Testis (tissue), 3 donors: ENCODE data around the gene RPS6KA3. TPM values are rescaled to one million over a fixed set of nuclear protein-coding genes. Genes with fewer than 3 reads are reported as not detected.
"Not testable (repeated sequence)": the region's sequence is repeated elsewhere in the genome, so short reads cannot be mapped to it uniquely, and the experiment has no call there.

Source experiments
- DNase-seq: peaks from one replicate; pipeline ENCODE4 v3.0.0-alpha.2; 2019
- H3K27ac ChIP-seq, 2 donors: fragments of 200-600 bp; sonication (generic); one replicate each; pipeline ENCODE4 v1.5.1; 2019
- H3K27me3 ChIP-seq: fragments of 200-600 bp; sonication (generic); one replicate; pipeline ENCODE4 v1.5.1; 2019
- H3K36me3 ChIP-seq: fragments of 200-600 bp; sonication (generic); one replicate; pipeline ENCODE4 v1.5.1; 2017; ENCODE audit warnings: low read depth; ENCODE audit errors: missing control alignments
- H3K4me1 ChIP-seq: fragments of 200-600 bp; sonication (generic); one replicate; pipeline ENCODE4 v1.5.1; 2019
- H3K4me3 ChIP-seq, 2 donors: fragments of 200-600 bp; sonication (generic); one replicate each; pipeline ENCODE4 v1.5.1; 2017 to 2019
- H3K9me3 ChIP-seq: fragments of 200-600 bp; sonication (generic); one replicate; pipeline ENCODE4 v1.5.1; 2017
- POLR2A ChIP-seq: fragments of 450-650 bp; IDR thresholded peaks from one replicate; pipeline ENCODE4 v1.6.1; 2017; ENCODE audit warnings: antibody characterized with exemption, mild to moderate bottlenecking, moderate library complexity
- WGBS, 2 donors: methylation state at CpG; one replicate each; pipeline ENCODE4 v1.1.5; 2018; 5-methylcytosine and 5-hydroxymethylcytosine counted together
- intact Hi-C: fragments of 100-400 bp; cut with DNase I; formaldehyde crosslinking; loops from one replicate; pipeline ENCODE4 v1.15.1; 2023; ENCODE audit warnings: low total_unique reads
- polyA plus RNA-seq: library from polyadenylated mRNA; stranded (reverse); fragments of 350-450 nt; fragmentation: Illumina TruSeq; extraction: RNeasy Lipid Tissue Mini Kit (QIAGEN cat#74804); gene quantifications from one replicate; pipeline ENCODE4 v1.2.3, GENCODE V29; 2014; ENCODE audit warnings: low read depth, low replicate concordance; ENCODE audit not compliant: insufficient read depth
- total RNA-seq, 2 donors: library from RNA; depleted of rRNA; stranded (reverse); fragments of >200 nt; gene quantifications; one replicate each; pipeline ENCODE4 v1.2.3, GENCODE V29; 2016
- TF ChIP-seq, protein P1 (sequence below), 3 experiments: fragments of 450-650 bp in 2 of 3; fragments of 200-600 bp in 1 of 3; sonication (generic) in 1 of 3; IDR thresholded peaks; one replicate each; pipeline ENCODE4 v1.5.1; 2016 to 2019; ENCODE audit warnings: antibody characterized with exemption in 3 of 3, mild to moderate bottlenecking in 2 of 3, moderate library complexity in 1 of 3

The RPS6KA3 gene
- total and polyA plus RNA-seq, 3 donors from 2014 or later, result 8.5 to 12.6 (median 12.5) TPM

DNA sequence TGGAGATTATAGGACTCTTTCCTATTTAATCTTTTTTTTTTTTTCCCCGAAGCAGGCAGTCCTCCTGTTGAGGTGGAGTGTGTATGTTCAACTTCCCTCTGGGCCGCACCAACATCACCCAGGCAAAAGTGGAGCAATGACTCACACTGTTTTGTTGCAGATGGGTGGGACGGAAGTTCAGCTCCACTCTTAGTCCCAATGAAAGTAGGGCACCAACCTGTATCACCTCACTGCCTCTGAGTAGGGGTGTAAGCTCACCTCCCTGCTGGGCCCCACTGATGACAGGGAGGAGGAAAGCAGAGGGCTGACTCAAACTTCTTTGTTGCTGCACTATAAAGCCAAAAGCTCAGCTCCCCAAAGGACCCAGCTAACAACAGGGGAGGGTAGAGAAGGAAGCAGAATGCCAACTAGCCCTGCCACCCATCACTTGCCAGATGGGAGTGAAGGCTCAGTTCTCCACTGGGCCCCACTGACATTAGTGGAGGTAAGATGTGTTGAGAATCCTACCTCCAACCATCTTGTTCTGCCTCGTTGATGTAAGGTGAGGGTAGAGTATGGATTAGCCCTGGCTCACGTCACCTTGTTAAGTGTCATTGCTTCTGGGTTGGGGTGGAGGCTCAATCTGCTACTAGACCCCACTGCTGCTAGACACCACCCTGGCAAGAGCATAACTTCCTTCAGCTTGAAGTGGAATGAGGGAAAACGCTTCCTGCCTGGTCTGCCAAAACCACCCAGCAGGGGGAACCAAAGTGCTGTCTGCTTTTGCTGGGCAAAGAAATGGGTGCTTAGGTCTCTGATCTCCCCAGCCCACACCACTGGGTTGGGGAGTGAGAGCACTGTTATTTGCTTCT, 14.1 kb downstream of the RPS6KA3 start:
- DNase-seq, result peak; percentile 57
- intact Hi-C loops, result no loop called here
- no peak for TF ChIP-seq POLR2A
- TF ChIP-seq, protein P1, sequence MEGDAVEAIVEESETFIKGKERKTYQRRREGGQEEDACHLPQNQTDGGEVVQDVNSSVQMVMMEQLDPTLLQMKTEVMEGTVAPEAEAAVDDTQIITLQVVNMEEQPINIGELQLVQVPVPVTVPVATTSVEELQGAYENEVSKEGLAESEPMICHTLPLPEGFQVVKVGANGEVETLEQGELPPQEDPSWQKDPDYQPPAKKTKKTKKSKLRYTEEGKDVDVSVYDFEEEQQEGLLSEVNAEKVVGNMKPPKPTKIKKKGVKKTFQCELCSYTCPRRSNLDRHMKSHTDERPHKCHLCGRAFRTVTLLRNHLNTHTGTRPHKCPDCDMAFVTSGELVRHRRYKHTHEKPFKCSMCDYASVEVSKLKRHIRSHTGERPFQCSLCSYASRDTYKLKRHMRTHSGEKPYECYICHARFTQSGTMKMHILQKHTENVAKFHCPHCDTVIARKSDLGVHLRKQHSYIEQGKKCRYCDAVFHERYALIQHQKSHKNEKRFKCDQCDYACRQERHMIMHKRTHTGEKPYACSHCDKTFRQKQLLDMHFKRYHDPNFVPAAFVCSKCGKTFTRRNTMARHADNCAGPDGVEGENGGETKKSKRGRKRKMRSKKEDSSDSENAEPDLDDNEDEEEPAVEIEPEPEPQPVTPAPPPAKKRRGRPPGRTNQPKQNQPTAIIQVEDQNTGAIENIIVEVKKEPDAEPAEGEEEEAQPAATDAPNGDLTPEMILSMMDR (IDR thresholded peaks at IDR 0.05), result peak in 1 of 3 experiments; percentile 22

DNA sequence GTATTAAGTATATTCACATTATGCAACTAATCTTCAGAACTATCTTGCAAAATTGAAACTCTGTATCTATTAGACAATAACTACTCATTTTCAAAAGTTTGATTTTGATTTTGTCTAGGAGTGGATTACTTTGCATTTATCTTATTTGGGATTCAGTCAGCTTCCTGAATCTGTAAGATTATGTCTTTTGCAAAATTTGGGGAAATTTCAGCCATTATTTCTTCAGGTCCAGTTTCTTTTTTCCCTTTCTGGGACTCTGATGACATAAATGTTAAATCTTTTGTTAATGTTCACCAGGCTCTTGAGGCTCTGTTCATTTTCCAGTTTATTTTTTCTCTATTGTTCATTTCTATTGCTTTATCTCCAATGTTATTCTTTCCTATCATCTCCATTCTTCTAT, 15.0 kb downstream of the RPS6KA3 start:
- H3K9me3 ChIP-seq, result no peaks in the 10 kb centered on the region
- H3K36me3 ChIP-seq, result no peaks in the 10 kb centered on the region
- H3K27ac ChIP-seq, result no peak overlapping the region
- H3K4me3 ChIP-seq, result no peak overlapping the region
- intact Hi-C loops, result no loop called here
- H3K4me1 ChIP-seq, result no peaks in the 10 kb centered on the region
- no peak for DNase-seq
- no peaks in the 10 kb centered on the region for H3K27me3 ChIP-seq
- no peak for TF ChIP-seq POLR2A
- TF ChIP-seq, protein P1 (IDR thresholded peaks at IDR 0.05), result no peak

More for the DNA sequence above, 14.1 kb downstream of the RPS6KA3 start:
- H3K27ac ChIP-seq, result no peak overlapping the region
- no peaks in the 10 kb centered on the region for H3K36me3 ChIP-seq
- no peaks in the 10 kb centered on the region for H3K9me3 ChIP-seq
- WGBS, 2 donors, result 80 to 89% methylated on average over 1 to 6 of the region's 6 CpGs
- H3K4me1 ChIP-seq, result no peaks in the 10 kb centered on the region
- H3K4me3 ChIP-seq, result no peak overlapping the region
- no peaks in the 10 kb centered on the region for H3K27me3 ChIP-seq

DNA sequence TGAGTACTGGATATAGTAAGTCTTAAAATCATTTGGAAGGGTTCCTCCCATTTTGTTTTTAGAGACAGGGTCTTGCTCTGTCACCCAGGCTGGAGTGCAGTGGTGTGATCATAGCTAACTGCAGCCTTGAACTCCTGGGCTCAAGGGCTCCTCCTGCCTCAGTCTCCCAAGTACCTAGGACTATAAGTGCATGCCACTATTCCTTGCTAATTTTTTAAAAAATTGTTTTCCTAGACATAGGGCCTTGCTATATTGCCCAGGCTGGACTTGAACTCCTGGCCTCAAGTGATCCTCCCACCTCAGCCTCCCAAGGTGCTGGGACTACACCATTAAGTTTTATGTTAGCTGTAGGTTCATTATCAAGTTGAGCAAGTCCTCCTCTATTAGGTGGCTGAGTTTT, 16.6 kb downstream of the RPS6KA3 start:
- H3K9me3 ChIP-seq, H3K4me3 ChIP-seq, H3K27me3 ChIP-seq, intact Hi-C loops, H3K36me3 ChIP-seq, H3K4me1 ChIP-seq, DNase-seq, H3K27ac ChIP-seq: not testable (repeated sequence)

DNA sequence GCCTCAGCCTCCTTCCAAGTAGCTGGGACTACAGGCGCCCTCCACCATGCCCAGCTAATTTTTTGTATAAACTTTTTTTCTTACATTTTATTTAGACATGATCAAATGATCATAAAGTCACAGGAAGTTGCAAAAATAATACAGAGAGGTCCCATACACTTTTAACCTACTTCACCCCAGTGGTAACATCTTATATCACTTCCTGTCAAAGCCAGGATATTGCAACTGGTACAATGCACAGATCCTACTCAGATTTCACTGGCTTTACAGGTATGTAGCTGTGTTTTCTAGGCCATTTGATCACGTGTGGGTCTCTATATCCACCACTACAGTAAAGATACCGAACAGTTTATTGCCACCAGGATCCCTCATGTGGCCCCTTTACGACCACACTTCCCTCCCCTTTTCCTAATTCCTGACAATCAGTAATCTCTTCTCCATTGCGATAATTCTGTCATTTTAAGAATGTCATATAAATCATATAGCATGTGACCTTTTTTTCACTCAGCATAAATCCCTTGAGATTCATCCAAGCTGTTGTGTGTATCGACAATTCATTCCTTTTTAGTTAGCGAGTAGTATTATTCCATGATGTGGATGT, 18.0 kb downstream of the RPS6KA3 start:
- Histone ChIP-seq H3K9me3 (no peaks in the 10 kb centered on the region), H3K36me3 (no peaks in the 10 kb centered on the region), H3K4me1 (no peaks in the 10 kb centered on the region), H3K4me3 (no peak overlapping the region), H3K27me3 (no peaks in the 10 kb centered on the region), H3K27ac (no peak overlapping the region)
- DNase-seq, result no peak
- 80 to 89% methylated on average over 7 of the region's 7 CpGs for WGBS, 2 donors
- TF ChIP-seq, protein P1 (IDR thresholded peaks at IDR 0.05), result no peak
- no peak for TF ChIP-seq POLR2A
- intact Hi-C loops, result no loop called here

DNA sequence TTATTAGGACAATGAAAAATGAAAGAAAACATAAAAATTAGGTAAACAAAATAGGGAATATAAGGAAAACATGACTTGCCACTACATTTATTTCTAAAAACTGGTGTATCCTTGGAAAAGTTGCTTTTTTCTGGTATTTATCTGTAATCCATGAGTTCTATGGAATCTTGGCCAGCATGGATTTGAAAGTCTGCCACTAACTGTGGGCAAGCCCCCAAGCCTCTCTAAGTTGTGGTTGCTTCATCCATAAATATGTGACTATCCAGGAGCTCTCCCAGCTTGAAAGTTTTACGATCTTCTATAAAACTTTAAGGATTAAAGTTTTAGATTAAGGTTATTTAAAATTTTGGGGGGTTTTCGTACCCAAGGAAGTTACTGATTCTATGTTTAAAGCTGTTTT, 21.8 kb downstream of the RPS6KA3 start:
- H3K36me3 ChIP-seq, result no peaks in the 10 kb centered on the region
- peak; percentile 28 for DNase-seq
- H3K27me3 ChIP-seq, result no peaks in the 10 kb centered on the region
- 22 to 50% methylated on average over 2 of the region's 2 CpGs for WGBS, 2 donors
- H3K27ac ChIP-seq, result no peak overlapping the region
- H3K4me3 ChIP-seq, result no peak overlapping the region
- intact Hi-C loops, result no loop called here
- H3K9me3 ChIP-seq, result no peaks in the 10 kb centered on the region
- TF ChIP-seq, protein P1 (IDR thresholded peaks at IDR 0.05), result no peak
- TF ChIP-seq POLR2A, result no peak
- H3K4me1 ChIP-seq, result no peaks in the 10 kb centered on the region
